ENCODE results near the gene TMEM101. TPM values are rescaled to one million over a fixed set of nuclear protein-coding genes. Genes with fewer than 3 reads are reported as not detected.

Gene TMEM101
- total and polyA plus RNA-seq, 2 of the 13 experiments (the other 11 are each of a cell fraction or from before 2014, with no cell fraction given) = 72.0 to 100 TPM

DNA sequence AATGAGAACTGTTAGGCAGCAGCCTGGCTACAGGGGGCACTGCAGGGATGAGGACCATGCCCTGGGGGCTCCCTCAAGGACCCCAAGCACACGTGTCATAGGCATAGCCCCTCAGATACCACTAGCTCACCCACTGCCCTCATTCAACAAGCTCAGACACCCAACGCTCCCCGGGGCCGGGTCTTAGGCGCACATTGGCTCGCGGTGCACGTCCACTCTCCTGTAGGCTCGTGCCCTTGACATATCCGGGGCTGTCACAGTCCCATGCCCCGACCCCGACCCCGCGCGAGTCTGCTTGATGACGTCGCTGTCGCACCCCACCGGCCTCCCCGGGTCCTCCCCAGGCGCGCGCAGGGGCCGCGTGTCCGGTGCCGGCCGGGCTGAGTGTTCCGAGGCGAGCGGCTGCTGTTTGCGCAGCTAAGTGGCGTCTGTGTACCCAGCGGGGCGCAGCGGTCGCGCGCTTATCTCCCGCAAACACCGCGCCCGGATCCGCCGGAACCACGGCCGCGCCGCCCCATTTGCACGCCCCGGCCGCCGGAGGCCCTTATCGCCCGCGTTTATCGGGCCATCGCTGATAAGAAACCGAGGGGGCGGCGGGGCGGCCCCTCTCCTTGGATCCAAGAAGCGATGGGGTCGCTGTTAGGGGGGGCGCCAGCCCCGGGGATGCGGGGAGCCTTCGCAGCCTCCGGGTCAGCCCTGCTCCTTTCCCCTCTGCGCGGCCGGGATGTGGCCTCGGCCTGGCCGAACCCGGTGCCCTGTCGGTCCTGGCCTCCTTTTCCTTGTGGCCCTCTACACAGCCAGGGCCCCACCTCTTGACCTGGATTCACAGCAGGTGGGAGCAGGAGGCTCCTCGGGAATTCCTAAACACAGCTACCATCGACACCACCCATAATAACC is 31.0 kb downstream of the TMEM101 start (continued):
- TF ChIP-seq, protein P1, sequence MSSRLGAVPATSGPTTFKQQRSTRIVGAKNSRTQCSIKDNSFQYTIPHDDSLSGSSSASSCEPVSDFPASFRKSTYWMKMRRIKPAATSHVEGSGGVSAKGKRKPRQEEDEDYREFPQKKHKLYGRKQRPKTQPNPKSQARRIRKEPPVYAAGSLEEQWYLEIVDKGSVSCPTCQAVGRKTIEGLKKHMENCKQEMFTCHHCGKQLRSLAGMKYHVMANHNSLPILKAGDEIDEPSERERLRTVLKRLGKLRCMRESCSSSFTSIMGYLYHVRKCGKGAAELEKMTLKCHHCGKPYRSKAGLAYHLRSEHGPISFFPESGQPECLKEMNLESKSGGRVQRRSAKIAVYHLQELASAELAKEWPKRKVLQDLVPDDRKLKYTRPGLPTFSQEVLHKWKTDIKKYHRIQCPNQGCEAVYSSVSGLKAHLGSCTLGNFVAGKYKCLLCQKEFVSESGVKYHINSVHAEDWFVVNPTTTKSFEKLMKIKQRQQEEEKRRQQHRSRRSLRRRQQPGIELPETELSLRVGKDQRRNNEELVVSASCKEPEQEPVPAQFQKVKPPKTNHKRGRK (CRISPR knock-in tag; IDR thresholded peaks at IDR 0.05) = peak; percentile 49; the same call in 1 of the 2 replicates
- TF ChIP-seq ZNF10 (CRISPR knock-in tag; IDR thresholded peaks at IDR 0.05; ENCODE audit: borderline replicate concordance, low read depth) (no peak), TEAD2 (CRISPR knock-in tag; IDR thresholded peaks at IDR 0.05) (no peak; the same call in 1 of the 2 replicates), YEATS4 (CRISPR knock-in tag; IDR thresholded peaks at IDR 0.05; ENCODE audit: borderline replicate concordance) (no peak), HOXA5 (CRISPR knock-in tag; IDR thresholded peaks at IDR 0.05) (peak; percentile 80), ZNF614 (CRISPR knock-in tag; IDR thresholded peaks at IDR 0.05; ENCODE audit: borderline replicate concordance) (0 out of 2 replicates have a peak, but pooled peaks have one; percentile 66), NR2C2 (CRISPR knock-in tag; IDR thresholded peaks at IDR 0.05; ENCODE audit: borderline replicate concordance) (peak; percentile 80), CHD2 (IDR thresholded peaks at IDR 0.05; ENCODE audit: low read depth, low read length) (0 out of 2 replicates have a peak, but pooled peaks have one; percentile 19), ZBTB3 (CRISPR knock-in tag; IDR thresholded peaks at IDR 0.05; ENCODE audit: borderline replicate concordance, low read depth) (peak; percentile 49; the same call in 1 of the 2 replicates), EP300 (IDR thresholded peaks at IDR 0.05; ENCODE audit: low read depth in 2 of 2, low read length in 2 of 2) (peak in 1 of 2 experiments; percentile 77; a peak in 2 of 4 replicates), EP300 (CRISPR knock-in tag; IDR thresholded peaks at IDR 0.05; ENCODE audit: borderline replicate concordance) (peak; percentile 81; the same call in 1 of the 2 replicates), RFXANK (CRISPR knock-in tag; IDR thresholded peaks at IDR 0.05) (no peak), ZNF674 (CRISPR knock-in tag; IDR thresholded peaks at IDR 0.05; ENCODE audit: low read depth) (no peak), ZNF792 (CRISPR knock-in tag; IDR thresholded peaks at IDR 0.05) (peak; percentile 94), JUND (CRISPR knock-in tag; IDR thresholded peaks at IDR 0.05) (no peak), HOXA9 (CRISPR knock-in tag; IDR thresholded peaks at IDR 0.05; ENCODE audit: borderline replicate concordance) (no peak), ZFP36L1 (CRISPR knock-in tag; IDR thresholded peaks at IDR 0.05) (no peak), TOPORS (CRISPR knock-in tag; IDR thresholded peaks at IDR 0.05) (peak; percentile 67; the same call in 1 of the 2 replicates), SMYD3 (CRISPR knock-in tag; IDR thresholded peaks at IDR 0.05) (0 out of 2 replicates have a peak, but pooled peaks have one; percentile 56)
- TF ChIP-seq, protein P2, sequence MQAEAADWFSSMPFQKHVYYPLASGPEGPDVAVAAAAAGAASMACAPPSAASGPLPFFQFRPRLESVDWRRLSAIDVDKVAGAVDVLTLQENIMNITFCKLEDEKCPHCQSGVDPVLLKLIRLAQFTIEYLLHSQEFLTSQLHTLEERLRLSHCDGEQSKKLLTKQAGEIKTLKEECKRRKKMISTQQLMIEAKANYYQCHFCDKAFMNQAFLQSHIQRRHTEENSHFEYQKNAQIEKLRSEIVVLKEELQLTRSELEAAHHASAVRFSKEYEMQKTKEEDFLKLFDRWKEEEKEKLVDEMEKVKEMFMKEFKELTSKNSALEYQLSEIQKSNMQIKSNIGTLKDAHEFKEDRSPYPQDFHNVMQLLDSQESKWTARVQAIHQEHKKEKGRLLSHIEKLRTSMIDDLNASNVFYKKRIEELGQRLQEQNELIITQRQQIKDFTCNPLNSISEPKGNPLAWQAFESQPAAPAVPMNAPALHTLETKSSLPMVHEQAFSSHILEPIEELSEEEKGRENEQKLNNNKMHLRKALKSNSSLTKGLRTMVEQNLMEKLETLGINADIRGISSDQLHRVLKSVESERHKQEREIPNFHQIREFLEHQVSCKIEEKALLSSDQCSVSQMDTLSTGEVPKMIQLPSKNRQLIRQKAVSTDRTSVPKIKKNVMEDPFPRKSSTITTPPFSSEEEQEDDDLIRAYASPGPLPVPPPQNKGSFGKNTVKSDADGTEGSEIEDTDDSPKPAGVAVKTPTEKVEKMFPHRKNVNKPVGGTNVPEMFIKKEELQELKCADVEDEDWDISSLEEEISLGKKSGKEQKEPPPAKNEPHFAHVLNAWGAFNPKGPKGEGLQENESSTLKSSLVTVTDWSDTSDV (CRISPR knock-in tag; IDR thresholded peaks at IDR 0.05) = no peak
- TF ChIP-seq, protein P3, sequence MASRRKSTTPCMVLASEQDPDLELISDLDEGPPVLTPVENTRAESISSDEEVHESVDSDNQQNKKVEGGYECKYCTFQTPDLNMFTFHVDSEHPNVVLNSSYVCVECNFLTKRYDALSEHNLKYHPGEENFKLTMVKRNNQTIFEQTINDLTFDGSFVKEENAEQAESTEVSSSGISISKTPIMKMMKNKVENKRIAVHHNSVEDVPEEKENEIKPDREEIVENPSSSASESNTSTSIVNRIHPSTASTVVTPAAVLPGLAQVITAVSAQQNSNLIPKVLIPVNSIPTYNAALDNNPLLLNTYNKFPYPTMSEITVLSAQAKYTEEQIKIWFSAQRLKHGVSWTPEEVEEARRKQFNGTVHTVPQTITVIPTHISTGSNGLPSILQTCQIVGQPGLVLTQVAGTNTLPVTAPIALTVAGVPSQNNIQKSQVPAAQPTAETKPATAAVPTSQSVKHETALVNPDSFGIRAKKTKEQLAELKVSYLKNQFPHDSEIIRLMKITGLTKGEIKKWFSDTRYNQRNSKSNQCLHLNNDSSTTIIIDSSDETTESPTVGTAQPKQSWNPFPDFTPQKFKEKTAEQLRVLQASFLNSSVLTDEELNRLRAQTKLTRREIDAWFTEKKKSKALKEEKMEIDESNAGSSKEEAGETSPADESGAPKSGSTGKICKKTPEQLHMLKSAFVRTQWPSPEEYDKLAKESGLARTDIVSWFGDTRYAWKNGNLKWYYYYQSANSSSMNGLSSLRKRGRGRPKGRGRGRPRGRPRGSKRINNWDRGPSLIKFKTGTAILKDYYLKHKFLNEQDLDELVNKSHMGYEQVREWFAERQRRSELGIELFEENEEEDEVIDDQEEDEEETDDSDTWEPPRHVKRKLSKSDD (CRISPR knock-in tag; IDR thresholded peaks at IDR 0.05; ENCODE audit: low read depth) = 0 out of 2 replicates have a peak, but pooled peaks have one; percentile 54

Measured in HepG2 (cell line).